Stimulated activated CD8-positive, alpha-beta memory T cell treated with anti-CD3 and anti-CD28 coated beads, Interleukin-12 subunit alpha, Interleukin-12 subunit beta, amount 100 ng/mL, for 24 hours (primary cell): Measurements from ENCODE around the gene KLK4.

Experiments used
- DNase-seq: peaks from one replicate; pipeline ENCODE4 v3.0.0-alpha.2; 2020; ENCODE audit errors: extremely low read depth

The KLK4 gene, protein sequence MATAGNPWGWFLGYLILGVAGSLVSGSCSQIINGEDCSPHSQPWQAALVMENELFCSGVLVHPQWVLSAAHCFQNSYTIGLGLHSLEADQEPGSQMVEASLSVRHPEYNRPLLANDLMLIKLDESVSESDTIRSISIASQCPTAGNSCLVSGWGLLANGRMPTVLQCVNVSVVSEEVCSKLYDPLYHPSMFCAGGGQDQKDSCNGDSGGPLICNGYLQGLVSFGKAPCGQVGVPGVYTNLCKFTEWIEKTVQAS

DNA sequence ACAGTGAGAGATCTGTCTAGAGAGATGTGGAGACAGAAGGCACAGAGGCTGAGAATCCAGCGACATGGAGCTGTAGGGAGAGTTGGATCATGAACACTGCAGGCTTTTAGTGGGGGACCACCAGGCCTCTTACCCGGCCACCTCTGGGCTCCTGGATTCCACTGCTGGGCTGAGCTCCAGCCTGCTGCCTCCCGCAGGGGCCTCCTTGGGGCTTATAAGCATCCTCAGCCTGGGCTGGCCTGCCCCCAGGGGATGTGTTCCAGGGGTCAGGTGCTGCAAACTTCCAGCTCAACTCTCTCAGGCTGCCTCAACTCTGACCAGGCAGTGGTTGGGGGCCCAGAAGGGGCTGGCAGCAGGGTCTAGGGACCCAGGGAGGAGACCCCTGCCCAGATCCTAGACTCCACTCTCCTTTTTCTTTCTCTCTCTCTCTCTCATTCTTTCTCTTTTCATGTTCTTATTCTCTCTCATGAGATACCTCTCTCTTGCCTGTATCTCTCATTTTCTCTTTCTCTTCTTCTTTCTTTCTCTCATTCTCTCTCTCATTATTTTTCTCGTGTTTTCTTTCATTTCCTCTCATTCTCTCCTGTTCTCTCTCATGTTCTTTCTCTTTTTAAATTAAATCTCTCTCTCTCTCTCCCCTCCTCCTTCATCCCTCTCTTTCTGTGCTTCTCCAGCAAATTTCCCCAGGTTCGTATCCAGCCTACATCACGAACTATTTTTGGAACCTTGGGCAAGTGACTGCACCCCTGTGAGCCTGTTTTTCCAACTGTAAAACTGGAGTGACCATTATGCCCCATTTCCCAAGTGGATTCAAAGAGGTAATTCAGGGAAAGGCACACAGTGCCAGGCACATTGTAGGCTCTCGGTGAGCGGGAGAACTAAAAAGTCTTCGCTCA lies at the start of gene KLK4:
Gene KLK4 (minus strand): TSS at position 190 of the 896 bp plus-strand sequence. CDS start 657 bp downstream, outside the sequence.
- DNase-seq: no peak

DNA sequence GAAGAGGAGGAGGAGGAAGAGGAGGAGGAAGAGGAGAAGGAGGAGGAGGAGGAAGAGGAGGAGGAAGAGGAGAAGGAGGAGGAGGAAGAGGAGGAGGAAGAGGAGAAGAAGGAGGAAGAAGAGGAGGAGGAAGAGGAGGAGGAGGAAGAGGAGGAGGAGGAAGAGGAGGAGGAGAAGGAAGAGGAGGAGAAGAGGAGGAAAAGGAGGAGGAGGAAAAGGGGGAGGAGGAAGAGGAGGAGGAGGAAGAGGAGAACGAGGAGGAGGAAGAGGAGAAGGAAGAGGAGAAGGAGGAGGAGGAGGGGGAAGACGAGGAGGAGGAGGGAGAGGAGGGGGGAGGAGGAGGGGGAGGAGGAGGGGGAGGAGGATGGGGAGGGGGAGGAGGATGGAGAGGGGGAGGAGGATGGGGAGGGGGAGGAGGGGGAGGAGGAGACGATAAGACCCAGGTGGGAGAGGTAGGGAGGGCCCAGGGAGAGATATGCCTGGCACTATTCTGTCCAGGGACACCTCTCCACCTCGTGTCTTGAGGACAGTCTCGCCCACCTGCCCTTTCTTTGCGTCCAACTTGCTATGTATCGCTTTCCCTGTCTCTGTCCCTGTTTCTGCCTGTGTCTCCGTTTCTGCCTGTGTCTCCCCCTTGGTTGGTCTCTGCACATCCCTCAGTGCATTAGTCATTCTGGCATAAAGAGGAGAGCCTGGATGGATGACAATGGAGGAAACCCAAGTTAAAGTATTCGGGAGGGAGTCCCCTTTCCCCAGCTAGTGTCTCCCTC lies 48.7 kb upstream of the KLK4 start:
- no peak for DNase-seq

DNA sequence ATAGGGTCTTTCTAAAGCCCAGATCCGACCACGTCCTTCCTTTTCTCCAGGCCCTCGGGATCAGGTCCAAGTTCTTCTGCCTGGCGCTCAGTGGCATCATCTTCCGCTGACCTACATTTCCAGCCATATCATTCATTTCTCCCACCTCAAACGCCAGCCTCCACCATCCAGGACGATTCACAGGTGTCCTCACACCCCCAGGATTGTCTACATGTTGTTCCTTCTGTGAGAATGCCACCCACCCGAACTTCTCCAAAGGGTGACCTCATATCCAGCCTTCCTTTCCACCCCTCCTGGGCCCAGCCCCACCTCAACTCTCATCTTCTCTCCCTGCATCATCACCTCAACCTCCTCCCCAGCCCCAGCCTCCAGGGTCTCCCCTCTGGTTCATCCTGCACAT lies 46.4 kb upstream of the KLK4 start:
- DNase-seq: no peak

DNA sequence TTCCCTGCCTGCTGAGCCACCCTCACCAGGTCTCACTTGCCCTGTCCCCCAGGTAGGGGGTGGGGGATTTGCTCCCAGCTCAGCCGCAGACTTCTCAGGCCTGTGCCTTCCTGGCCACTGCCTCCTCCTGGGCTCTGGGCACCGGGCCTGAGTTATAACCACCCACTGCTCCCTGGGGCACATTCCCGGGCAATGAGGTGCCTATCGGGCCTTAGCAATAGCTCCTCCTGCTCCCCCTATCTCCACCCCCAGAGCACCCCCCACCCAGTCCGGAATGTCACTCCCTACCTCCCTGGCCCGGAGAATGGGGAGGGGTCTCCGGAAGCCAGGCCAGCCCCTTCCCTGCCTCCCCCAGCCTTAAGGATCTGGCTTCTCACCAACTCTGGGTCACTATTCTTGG lies 41.7 kb upstream of the KLK4 start, which contains the start of gene KLK5:
Gene KLK5 (minus strand): TSS at position 129 of the 400 bp plus-strand sequence. CDS start 381 bp downstream, outside the sequence.
- no peak for DNase-seq

DNA sequence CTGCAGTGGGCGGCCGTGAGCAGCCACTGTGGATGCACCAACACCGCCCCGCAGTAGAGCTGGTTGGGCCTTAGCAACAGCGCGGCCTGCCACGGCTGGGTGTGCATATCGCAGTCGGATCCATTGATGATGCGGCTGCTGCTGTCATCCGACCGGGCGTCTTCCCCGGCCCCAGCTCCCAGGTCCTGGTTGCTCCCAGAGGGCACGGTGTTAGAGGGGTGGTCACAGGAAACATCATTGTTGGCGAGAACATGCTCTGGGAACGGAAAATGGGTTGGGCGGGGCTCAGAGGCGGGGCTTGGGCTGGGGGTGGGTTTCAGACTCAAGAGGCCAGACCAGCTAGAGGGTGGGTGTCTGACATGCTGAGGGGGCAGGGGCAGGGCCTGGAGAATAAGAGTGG lies 38.7 kb upstream of the KLK4 start:
- DNase-seq: no peak

DNA sequence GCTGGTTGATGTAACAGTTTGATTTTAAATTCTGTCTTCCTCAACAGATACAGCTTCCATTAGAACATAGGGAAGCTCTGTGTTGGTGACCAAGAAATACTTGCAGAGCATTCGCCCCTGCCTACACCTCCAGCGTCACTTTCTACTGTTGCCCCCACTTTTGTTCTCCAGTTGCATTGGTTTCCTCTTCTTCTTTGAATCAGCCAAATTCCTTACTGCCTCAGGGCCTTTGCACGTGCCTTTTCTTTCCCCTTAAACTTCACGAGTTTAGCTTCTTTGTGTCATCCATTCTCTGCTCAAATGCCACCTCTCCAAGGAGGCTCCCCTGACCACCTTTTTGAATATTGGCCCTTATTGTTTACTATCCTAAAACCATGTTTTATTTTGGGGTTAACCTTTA lies 35.9 kb upstream of the KLK4 start:
- no peak for DNase-seq

DNA sequence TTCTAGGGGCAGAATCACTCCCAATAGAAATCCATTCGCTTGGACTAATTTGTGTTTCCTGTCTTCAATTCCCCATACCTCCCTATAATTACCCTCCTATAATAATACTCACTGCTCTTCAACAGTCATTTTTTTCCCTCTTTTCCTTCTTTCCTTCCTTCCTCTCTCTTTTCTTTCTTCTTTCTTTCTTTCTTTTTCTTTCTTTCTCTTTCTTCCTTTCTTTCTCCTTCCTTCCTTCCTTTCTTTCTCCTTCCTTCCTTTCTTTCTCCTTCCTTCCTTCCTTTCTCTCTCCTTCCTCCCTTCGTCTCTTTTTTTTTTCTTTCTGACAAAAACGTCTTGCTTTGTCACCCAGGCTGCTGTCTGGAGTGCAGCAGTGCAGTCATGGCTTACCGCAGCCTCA lies 33.6 kb upstream of the KLK4 start:
- no peak for DNase-seq

DNA sequence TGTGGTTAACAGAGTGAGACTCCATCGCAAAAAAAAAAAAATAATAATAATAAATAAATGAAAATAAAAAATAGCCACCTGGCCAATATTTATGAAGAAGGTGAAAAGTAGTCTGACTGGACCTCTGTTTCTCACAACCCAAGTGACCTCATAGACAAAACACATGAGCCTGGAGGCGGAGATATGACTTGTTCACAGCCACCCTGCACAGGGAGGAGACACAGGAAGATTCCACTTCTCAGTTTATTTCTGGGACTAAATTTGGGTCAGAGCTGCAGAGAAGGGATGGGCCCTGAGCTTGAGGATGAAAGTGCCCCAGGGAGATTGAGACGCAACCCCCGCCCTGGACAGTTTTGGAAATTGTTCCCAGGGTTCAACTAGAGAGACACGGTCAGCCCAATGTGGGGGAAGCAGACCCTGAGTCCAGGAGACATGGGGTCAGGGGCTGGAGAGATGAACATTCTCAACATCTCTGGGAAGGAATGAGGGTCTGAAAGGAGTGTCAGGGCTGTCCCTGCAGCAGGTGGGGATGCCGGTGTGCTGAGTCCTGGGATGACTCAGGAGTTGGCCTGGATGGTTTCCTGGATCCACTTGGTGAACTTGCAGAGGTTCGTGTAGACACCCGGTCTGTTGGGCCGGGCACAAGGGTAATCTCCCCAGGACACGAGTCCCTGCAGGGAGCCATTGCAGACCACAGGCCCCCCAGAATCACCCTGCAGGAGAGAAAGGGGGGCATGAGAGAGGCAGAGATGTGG lies 32.1 kb upstream of the KLK4 start:
- no peak for DNase-seq

DNA sequence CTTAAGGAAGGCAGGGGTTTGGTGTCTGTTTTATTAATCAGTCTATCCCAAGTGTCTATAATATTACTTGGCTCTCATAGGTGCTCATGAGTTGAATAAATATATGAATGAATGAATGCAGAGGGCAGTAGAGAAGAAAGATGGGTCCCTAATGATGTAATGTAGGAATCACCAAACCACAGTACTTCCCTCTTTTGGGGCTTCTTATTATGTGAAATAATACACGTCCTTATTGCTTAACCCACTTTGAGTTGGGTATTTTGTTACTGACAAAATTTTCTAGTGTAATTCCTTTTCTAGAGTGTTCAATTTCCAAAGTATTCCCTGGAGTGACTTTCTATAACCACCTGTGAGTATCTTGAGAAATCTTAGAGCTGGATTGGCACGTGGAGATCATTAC lies 28.4 kb upstream of the KLK4 start:
- no peak for DNase-seq

DNA sequence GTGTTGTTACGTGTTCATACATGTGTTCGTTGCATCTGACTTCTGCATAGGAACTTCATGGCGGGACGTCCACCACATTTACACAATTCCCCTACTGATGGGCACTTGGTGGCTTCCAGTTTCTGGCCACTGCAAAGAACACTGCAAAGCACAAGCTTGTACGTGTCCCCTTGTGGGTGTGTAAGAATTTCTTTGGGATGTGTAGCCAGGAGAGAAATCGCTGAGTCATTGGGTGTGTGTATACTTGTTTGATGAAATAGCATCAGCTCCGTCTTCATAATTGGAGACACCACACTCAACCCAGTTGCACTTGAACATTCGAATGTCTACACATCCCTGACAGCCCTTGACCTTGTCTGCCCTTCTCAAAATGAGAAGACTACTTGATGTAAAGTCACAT lies 22.4 kb upstream of the KLK4 start:
- no peak for DNase-seq

DNA sequence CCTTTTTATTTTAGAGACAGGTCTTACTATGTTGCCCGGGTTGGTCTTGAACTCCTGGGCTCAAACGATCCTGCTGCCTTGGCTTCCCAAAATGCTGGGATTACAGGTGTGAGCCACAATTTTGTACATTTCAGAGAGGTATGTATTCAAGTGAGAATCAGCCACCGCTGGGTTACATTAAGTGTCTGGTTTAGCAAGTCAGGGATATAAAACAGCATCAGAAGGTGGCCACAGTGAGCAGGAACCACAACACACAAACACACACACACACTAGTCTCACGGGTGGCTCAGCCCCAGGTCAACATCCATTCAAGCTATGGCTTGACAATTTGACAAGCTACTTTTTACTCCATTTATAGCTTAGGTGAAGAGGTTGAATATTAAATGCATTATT lies 21.5 kb upstream of the KLK4 start:
- no peak for DNase-seq

DNA sequence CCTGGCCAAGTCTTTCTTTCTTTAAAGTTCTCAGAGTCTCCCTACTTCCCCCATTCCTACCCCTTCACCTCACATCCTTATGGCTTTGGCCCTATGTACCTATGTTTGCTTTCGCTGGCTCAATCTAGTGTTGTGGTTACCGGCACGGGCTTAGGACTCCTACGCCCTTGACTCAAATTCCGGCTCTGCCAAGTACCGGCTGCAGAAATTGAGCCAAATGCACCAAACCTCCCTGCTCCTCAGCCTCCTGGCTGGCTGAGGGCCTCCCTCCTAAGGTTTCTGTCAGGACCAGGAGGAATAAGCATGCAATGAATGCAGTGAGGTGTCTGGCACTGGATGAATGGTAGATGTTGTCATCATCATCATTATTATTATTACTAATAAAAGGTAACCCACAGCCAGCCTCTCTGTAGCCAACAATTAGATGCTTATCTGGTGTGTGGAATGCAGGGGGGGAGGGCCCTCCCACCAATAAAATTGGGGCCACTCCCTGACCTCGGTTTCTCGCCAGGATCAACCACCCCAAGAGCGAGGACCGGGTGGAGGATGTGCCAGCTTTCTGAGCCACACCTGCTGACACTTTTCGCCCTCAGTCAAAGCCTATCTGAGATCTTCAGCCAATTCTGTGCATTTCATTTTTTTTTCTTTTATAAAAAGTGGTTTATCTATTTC lies 21.0 kb upstream of the KLK4 start:
- DNase-seq: no peak

DNA sequence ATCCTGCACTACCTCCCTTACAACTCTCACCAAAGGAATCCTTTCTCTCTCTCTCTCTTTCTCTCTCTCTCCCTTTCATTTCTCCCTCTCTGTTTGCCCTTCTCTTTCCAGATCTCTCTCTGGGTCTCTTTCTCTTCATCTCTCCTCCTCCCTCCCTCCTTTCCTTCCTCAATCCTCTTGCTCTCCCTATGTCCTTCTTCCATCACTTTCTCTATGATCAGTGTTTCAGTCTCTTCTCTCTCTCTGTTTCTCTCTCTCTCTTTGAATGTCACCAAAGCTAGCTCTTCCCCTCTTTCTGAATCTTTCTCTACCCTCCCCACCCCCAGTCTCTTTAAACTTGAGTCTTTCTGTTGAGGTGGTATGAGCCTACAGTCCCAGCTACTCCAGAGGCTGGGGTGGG lies 19.8 kb upstream of the KLK4 start:
- no peak for DNase-seq

DNA sequence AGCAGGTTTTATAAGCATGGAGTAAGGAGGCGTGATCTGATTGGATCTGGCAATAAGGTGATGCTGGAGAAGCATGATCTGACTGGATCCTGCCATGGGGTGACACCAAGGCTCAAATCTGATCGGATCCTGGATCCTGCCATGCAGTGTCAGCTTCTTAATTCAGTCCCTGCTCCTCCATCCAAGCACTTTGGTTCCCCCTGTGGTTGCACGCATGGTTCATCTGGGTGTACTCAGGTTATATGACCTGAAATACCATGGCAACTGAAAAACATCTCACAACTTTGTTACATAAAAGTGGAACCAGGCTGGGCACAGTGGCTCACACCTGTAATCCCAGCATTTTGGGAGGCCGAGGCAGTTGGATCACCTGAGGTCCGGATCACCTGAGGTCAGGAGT lies 17.6 kb upstream of the KLK4 start:
- no peak for DNase-seq

DNA sequence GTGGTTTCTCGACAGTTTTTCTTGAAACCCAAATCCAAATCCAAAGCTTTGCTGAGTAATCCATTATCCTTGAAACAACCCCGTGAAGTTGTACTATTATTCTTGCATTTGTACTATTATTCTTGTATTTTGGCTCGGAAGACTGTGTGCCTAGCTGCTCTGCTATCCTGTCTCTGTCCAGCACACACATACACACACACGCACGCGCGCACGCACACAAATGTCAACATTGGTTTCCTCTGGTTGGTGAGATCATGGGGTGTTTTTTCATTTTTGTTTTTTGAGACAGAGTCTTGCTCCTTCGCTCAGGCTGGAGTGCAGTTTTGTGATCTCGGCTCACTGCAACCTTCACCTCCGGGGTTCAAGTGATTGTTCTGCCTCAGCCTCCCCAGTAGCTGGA lies 14.9 kb upstream of the KLK4 start:
- DNase-seq: no peak

DNA sequence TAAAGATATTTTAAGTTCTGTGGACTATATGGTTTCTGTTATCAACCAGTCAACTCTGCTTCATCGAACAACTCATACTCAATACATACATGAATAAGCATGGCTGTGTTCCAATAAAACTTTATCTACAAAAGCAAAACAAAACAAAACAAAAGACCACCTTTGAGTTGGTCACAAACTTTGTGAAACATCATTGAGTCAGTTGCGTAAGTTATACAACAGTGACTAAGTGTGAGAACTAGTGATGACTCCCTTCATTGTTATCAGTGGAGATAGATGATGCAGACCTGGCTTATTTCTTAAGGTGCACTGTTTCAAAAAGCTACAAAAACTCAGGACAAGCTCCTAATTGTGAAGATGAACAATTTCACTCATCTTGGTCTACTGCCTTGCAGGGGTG lies 14.5 kb upstream of the KLK4 start:
- DNase-seq: no peak

DNA sequence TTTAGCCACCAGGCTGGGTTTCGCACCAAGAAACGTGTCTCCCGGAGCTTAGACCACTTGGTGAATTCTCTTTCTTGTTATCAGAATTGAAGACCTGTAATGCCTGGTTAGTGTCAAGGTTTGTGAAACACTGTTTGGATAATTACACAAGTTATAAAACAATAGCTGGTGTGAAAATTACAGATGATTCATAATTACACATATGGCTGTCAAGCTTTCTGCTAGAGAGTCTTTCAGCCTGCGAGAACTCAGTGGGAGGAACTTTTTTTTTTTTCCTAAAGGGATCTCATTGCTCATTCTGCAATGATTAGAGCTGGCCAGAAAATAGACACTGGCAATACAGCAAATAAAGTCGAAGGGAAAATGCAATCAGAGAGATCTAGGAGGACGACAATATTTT lies 13.4 kb upstream of the KLK4 start:
- no peak for DNase-seq

DNA sequence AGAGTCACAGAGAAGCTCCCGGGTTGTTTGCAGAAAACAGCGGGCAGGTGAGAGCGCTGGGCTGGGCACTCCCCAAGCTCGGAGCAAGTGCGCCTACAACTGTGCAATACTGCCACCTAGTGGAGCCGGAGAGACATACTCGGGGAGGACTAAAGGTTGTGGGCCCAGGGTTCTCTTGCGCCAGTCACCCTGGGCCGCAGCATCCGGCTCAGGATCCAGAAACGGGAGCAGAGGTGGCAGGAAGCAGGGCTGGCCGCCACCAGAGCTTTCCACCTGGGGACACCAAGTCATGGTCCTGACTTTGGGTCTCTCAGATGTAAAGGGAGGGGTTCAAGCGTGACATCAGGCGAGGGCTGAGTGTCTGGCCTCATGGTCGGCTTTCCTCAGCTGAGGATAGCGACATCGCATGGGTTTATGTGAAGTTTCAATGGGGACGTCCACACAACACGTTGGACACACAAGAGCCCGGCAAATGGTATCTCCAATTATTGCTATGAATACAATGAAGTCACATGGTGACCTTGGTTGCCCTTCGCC lies 11.2 kb upstream of the KLK4 start:
- DNase-seq: no peak

DNA sequence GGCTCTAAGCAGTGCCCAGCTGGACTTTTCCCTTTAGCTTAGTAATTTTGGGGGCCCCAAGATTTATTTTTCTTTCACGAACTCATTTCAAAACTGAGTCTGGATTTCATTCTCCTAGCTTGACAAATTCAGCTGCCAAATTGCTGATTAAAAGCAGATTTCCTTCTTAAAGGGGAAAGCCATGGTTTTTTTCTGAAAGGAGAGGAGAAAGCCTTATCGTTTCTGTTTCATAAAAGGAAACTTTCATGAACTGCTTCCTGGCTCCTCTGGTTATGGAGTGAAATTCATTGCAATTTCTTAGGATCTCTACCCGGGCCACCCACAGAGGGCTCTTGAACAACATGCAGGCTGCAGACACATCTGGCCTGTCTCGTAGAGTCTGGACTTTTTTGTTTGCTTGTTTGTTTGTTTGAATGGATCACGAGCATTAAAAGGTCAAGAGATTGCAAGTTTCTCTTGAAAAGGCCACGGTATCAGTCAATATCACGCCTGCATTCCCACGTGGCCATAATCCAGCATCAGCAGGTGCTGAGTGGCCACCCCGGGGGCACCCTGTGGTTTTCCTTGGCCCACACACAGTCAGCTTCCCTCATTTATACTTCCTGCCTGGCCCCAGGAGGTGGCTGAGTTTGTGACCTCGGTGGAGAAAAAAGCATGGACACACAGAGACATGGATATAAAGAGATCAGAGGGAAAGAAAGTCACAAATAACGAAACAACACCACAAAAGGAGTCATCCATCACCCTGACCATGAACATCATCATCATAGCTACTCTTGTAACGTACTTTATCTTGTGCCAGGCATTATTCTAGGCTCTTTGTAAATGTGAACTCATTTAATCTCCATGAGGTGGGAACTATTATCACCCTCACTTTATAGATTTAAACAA lies 10.5 kb upstream of the KLK4 start:
- no peak for DNase-seq

DNA sequence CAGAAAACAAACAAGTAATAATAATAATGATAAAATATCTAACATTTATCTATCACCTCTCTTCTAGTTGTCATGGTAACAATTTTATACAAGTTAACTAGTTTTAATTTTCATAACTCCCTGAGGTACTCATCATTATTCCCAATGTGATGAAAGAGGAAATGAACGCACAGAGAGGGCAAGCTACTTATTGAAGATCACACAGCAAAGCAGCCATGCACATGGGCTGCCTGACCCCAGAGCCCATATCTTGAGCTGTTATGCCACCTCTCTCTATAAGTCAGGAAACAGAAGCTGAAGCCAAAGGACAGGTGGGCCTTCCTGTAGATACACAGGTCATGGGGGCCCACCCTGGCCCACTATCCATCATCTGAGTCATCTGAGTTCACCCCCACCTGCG lies 4.9 kb upstream of the KLK4 start:
- no peak for DNase-seq
